HG03095 (cell line): ENCODE measurements around the gene ZZZ3.
A peak's percentile ranks its signal among the peaks of the same experiment; 100 is the strongest.
"Not testable (repeated sequence)": the region's sequence is repeated elsewhere in the genome, so short reads cannot be mapped to it uniquely, and the experiment has no call there.

Experiments
- ATAC-seq: cut with Tn5 transposase; IDR thresholded peaks from one replicate; pipeline ENCODE4 v1.9.1; 2021; ENCODE audit warnings: moderate library complexity; ENCODE audit not compliant: unreplicated experiment

Gene ZZZ3

DNA sequence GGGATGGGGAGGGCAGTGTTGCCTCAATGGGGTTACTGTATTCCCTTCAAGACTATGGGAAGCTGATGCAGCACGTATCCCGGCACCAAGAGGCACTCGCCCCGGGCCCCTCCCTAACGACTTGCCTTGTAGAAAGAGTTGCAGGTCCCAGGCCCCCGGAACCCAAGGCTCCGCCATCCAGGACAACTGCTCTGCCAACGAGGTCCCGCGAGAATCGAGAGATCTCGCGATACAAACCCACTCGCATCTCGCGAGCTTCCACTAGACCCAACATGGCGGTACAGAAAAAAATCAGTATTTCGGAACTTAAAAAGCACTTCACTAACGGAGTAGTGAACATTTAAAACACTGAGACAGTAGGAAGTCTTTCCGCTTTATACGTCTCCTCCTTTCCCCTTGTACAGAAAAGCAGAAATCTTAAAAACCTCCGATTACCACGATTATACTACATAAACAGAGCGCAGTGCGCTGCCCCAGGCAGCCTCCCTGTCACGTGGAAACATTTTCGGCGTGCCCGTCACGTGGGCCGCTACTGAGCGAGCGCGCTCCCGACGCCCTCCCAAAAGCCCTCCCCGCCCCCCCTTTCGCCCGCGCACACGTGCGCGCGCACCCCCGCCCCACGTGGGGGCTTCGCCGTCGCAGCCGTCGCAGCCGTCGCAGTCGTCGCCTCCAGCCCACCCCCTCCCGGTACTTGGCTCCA lies at the start of gene ZZZ3:
Gene ZZZ3, minus strand, starts transcription at position 199 of the 700 bp plus-strand sequence. CDS start 49,304 bp downstream, outside the sequence.
- peak; percentile 71 for ATAC-seq

DNA sequence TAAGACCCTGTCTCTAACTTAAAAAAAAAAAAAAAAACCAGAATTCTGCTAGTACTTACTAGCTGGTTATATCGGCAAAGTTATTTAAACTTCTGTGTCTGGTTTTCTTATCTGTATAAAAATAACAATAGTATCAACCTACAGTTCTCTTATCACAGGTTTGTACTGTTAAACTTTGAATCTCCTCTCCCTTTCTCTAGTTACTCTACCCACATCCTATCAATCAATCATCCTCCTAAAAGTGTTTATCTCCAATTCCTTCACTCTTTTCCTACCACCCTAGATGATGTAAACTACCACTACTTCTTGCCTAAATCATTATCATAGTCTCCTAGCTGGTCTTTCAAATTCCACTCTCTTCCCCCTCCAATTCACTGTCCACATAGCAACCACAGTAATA lies 49.6 kb upstream of the ZZZ3 start:
- no peak for ATAC-seq

DNA sequence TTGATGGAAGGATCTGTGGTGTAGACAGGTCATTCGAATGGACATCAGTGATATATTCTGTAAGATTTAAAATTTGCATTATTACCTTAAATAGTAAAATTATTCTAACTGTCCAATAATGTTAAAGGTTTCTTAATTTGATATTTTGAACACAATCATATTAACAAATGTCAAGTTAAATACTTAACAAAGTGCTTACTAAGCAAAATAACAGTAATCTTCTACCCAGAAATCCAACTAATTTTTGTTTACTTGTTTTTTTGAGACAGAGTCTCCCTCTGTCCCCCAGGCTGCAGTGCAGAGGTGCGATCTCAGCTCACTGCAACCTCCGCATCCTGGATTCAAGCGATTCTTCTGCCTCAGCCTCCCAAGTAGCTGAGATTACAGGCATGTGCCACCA lies 43.2 kb upstream of the ZZZ3 start:
- ATAC-seq = no peak

DNA sequence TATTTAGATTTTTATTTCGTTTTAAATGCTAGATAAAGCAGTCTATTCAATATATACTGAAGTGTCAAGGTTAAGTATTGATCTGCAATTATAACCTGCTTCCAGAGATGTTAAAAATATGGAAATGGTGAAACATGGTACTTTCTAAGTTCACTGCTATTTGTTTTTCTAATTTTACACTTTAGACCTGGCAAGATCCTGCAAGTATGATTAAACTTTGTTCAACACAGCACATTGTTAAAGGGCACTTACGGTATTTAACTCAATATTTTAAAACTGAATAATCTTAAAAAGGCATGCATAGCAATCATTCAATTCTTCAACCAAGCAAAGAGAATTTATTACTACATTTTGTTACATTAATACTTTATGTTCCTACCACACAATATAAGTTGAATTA lies 35.7 kb upstream of the ZZZ3 start:
- ATAC-seq = no peak

DNA sequence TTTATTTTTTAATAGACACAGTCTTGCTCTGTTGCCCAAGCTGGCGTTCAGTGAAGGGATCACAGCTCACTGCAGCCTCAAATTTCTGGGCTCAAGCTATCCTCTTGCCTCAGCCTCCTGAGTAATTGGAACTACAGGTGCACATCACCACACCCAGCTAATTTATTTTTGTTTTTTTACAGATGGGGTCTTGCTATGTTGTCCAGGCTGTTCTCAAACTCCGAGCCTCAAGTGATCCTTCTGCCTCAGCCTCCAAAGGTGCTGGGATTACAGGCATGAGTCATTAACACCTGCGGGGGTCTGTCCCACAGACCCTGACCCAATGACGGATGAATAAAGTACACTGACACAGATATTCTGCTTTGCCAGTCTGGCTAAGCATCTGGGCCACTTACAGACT lies 33.6 kb upstream of the ZZZ3 start:
- no peak for ATAC-seq

DNA sequence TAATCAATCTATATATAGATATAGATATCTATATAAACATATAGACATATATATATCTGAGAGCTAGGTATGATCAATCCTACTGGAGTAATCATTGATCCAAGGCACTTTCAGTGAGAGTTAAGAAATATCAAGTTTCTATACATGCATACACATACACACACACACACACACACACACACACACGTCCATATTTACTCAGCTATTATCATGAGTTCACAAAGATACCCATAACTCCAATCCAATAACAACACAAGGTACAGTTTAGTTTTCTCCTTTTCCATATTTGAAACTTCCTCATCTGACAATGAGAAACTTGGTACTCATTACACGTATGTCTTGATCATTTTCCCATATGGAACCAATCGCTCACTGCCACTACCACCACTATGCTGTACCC lies 27.3 kb upstream of the ZZZ3 start:
- ATAC-seq = no peak

DNA sequence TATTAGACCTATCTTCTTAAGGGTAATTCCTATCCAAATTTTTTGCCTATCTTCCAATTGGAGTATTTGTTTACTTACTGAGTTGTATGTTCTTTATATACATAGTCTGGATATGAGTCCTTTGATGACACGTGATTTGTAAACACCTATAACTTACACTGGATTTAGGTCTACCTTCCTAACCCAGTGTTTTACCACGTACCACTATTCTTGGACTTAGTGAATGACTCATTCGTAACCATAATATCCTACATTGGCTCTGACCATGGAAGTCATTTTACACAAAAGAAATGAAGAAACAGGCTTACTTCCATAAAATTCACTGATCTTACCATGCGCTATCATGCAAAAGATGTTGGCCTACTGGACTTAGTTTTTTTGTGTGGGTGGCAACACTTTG lies 23.9 kb upstream of the ZZZ3 start:
- no peak for ATAC-seq

DNA sequence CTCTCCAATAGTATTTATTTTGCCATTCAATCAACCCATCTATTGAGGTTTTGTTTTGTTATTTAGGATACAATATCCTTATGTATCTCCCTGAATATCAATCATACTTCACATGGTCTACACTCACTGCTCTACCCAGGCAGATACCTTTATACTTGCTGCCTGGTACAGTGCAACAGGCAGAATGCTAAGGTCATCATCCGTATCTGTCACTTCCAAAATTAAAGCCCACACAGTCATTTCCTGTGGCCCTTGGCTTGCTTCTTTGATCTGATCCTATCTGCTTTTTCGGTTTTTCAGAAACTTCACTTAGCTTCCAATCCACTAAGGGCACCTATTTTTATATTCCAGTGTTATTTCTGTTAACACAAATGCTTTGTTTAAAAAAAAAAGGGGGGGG lies 22.3 kb upstream of the ZZZ3 start:
- no peak for ATAC-seq

DNA sequence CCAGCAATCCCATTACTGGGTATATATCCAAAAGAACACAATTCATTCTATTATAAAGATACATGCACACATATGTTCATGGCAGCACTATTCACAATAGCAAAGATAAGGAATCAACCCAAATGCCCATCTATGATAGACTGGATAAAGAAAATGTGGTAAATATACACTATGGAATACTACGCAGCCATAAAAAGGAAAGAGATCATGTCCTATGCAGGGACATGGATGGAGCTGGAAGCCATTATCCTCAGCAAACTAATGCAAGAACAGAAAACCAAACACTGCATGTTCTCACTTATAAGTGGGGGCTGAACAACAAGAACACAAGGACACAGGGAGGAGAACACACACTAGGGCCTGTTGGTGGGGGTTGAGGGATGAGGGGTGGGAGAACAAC lies 17.2 kb upstream of the ZZZ3 start:
- ATAC-seq = not testable (repeated sequence)

DNA sequence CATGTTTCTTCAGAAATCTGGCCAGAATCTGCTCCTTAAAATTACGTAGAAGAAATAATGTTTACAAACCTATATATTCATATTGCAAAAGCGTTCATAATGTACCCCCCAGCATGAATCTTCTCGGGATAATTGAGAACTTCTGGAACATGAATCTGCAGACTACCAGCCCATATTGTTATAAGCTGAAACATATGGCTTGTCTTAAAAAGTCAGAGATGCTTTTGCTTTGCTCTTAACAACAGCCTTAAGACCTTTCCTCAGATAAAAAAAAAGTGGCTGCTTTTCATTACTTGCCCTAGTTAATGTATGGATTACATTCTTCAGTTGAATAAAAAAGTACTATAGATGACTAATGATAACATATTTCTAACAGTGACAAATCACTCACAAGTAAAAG lies 15.0 kb upstream of the ZZZ3 start:
- ATAC-seq = no peak

DNA sequence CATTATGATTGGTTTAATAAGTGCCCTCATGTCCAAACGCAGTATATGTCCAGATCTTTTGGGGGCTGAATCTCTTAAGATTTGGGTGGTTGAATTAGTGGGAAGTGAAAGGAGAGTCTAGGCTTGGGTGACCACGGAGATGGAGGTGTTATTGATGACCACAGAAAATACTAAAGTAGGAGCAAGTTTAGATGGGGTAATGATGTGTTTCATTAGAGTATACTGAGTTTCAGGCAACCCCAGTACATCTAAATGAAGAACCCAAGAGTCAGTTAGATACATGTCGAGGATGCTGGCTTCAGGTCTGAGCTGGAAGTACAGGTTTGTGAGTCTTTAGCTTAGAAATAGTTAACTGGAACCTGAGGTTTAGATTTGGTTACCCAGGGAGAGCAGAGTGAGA lies 6.5 kb upstream of the ZZZ3 start:
- peak; percentile 51 for ATAC-seq

DNA sequence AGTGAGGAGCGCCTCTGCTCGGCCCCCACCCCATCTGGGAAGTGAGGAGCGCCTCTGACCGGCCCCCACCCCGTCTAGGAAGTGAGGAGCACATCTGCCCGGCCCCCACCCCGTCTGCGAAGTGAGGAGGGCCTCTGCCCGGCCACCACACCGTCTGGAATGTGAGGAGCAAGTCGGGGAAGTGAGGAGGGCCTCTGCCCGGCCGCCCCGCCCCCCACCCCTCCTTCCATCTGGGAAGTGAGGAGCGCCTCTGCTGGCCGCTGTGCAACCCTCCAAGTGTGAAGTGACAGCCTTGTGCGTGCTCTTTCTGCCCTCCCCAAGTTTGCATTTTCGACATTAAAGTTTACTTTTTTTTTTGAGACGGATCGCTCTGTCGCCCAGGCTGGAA lies 5.1 kb upstream of the ZZZ3 start:
- no peak for ATAC-seq

DNA sequence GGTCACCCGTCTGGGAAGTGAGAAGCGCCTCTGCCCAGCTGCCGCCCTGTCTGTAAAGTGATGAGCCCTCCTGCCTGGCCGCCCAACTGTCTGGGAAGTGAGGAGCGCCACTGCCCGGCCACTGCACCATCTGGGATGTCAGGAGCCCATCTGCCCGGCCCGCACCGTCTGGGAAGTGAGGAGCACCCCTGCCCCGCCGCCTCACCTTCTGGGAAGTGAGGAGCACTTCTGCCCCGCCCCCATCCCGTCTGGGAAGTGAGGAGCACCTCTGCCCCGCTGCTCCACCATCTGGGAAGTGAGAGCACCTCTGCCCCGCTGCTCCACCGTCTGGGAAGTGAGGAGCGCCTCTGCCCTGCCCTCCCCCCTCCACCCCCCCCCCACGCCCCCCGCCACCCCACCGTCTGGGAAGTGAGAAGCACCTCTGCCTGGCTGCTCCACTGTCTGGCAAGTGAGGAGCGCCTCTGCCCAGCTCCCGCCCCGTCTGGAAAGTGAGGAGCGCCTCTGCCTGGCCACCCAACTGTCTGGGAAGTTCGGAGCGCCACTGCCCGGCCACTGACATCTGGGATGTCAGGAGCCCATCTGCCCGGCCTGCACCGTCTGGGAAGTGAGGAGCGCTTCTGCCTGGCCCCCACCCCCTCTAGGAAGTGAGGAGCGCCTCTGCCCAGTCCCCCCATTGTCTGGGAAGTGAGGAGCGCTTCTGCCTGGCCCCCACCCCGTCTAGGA lies 4.5 kb upstream of the ZZZ3 start:
- ATAC-seq = no peak

DNA sequence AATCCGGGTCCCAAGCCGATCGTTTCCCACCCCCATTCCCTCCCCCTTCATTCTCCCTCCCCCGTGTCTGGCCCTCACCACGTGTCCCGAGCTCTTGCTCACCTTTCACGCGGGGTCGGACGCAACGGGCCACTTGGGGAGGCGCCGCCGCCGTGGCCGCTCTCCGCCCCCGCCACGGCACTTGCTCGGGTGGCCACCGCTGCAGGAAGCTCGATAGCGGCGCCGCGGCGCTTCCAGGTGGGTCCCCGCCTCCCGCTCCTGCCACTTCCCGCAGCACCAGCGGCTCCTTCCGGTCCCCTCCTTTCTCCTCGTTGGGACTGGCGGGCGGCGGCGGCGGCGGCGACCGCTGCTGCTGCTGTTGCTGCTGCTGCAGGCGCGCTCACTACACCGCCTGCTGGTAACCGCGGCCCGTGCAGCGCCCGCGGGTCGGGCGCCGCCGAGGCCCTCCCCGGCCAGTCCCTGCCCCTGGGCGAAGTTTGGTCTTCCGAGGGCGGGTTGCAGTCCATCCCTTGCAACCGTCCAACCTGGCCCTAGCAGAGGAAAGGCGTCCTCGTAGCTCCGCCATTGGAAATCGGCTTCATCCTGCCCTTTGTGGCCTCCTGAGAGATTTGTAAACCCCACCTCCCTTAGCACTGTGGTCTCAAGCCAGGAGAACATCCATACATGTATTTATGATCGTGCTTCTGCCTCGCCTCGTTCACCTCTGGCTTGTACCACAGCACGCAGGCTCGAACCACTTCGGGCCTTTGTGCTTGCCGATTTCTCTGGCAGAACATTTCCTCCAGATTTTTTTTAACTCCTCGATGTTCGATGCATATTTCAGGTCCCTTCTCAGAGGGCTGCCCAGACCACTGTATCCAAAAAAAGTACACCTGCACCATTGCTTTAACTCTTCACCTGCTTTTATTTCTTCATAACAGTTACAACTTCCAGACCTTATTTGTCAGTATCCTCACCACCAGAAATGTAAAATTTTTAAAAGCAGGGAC lies 996 bp upstream of the ZZZ3 start:
- peak; percentile 70 for ATAC-seq

DNA sequence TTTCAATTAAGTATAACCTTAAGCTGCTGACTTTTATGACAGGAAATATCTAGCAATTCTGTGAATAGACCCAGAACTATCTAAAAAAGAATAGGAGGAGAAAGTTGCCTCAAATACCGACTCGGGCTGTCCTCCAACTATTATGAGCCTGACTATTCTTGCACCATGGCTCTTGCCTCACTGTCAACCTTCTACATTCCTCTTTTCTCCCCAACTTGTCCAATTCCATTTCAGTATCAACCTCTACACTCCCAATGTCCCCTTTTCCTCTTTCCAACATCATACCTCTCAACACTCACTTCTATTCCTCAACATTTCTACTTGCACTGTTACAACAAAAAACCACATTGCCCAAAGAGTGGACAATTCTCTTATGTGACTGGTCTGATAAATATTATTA lies 2.3 kb downstream of the ZZZ3 start:
- no peak for ATAC-seq

DNA sequence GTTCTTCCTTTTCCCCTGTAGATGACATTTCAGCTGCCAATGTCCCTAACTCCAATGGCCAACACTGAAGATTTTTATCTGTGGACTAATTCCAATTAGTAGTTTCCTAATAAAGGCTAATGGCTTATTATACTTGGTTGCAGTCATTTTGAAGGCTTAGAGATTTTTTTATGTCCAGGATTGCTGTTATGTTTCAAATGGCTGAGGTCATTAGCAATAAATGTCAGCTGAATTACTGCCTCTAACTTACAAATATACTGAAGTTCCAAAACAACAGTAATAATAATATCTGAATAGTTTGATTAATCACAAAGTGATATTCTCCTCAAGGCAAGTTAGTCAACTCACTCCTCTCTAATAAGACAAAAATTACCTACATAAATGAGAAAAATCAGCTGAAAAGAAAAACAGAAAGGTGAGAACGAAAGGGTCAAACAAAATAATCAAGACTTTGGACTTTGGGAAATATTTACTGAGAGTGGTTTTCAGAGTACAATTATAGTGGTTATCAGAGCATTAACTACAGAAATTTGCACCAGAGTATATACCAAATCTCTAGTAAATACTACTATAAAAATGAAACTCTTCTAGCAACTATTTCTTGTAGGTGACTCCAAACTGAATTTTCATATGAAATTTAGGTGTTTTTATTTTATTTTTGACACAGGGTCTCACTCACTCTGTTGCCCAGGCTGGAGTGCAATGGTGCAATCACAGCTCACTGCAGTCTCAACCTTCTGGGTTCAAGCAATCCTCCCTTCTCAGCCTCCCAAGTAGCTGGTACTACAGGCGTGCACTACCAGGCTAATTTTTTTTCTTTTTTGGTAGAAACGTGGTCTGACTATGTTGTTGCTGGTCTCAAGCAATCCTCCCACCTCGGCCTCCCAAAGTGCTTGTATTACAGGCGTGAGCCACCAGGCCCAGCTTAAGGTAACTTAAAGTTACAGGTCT lies 3.5 kb downstream of the ZZZ3 start:
- no peak for ATAC-seq

DNA sequence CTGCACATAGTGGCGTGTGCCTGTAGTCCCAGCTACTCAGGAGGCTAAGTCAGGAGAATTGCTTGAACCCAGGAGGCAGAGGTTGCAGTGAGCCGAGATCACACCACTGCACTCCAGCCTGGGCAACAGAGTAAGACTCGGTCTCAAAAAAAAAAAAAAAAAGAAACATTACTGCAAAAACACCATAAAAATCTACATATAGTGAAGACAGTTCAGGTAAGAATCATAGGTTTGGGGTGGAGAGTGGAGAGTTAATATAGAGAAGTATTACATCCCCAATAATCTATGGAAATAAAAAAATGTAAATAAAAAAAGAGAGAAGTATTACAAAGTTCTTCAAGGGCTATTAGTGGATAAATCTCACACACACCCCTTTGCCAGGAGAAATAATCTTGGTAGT lies 7.7 kb downstream of the ZZZ3 start:
- ATAC-seq = not testable (repeated sequence)

DNA sequence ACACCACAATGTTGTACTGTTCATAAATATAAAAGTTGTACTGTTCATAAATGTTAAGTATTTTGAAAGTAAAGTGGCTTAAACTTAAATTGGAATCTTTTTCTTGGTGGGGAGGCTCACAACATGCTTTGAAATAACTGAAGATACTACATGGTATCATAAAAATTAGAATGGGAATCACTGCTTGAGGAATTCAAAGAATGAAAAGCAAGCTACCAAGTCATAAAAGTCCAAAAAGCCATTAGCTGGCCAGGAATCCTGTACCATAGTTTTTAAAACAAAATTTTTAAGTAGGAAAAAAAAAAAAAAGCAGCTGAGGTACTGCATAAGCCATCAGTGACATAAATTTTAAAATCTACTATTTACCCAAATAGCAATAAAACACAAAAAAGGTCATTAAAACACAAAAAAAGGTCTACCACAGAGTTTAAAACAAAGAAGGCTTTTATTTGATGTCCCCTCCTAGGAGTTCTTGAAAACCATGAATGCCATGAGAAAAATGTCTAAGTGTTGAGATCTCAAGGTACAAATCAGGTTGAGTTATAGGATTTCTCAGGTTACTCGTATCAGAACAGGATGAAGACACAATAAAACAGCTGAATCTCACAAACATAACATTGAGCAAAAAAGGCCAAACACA lies 8.6 kb downstream of the ZZZ3 start:
- ATAC-seq = no peak

DNA sequence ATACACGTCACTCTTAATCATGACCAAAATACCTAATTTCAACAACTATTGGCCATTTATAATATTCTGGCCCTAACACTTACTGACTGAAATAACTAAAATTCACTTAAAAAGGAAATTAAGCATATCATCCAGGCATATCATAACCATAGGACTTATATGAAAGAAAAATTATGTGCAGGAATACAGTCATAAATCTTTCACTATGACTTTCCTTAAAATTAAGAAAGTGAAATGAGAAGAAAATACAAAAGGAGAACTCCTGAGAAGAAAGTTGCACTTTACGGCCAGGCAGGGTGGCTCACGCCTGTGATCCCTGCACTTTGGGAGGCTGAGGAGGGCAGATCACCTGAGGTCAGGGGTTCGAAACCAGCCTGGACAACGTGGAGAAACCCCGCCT lies 9.4 kb downstream of the ZZZ3 start:
- no peak for ATAC-seq

DNA sequence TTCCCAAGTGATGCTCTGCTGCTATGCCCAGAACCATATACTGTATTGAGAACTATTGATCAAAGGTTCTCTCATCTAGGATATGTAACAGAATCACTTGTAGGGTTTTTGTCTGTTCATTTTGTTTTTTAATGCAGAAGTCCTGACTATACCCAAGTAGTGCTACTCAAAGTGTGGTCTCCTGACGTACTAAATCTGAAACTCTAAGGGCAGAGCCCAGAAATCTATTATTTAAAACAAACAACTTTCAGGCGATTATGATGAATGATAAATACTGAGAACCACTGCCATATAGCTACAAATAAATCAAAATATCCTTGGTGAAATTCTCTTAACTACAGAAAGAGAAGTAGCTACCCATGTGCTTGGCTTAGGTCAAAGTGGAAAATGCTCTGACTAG lies 10.1 kb downstream of the ZZZ3 start:
- no peak for ATAC-seq
